ENCODE results near the gene ADAM12. TPM values are rescaled to one million over a fixed set of nuclear protein-coding genes. Genes with fewer than 3 reads are reported as not detected.

ADAM12 gene
- total RNA-seq, 3 donors from 2014 or later (not counting 1 experiment from before 2014, with no cell fraction given), result 1.6 to 1.9 (median 1.8) TPM

GRCh38 chr10:126036515-126036914, 351.8 kb downstream of the ADAM12 start:
- H3K36me3 ChIP-seq (ENCODE audit: control insufficient read depth, insufficient read depth, low read length), result no peaks in the 10 kb centered on the region
- H3K4me1 ChIP-seq (ENCODE audit: control insufficient read depth, insufficient read depth, low read length), result peaks cover 8% of the 10 kb centered on the region
- peaks cover 10% of the 10 kb centered on the region for H3K36me3 Mint-ChIP-seq
- TF ChIP-seq CTCF (IDR thresholded peaks at IDR 0.05), result no peak
- 15% methylated on average over 4 of the region's 5 CpGs for WGBS (ENCODE audit: insufficient coverage)
- DNase-seq (no peak), ATAC-seq (no peak)
- no peak overlapping the region for H3K27ac ChIP-seq (ENCODE audit: low read length)
- H3K27ac Mint-ChIP-seq, result peak overlapping the region; percentile 10 to 98
- H3K4me1 Mint-ChIP-seq, result peaks cover 8 to 16% of the 10 kb centered on the region in 2 donors
- intact Hi-C loops (cut with micrococcal nuclease), result no loop called here
- H3K27me3 Mint-ChIP-seq (ENCODE audit: low read depth in 2 of 2), result no peaks in the 10 kb centered on the region
- H3K9me3 Mint-ChIP-seq, result no peaks in the 10 kb centered on the region
- no peaks in the 10 kb centered on the region for H3K27me3 ChIP-seq (ENCODE audit: control insufficient read depth, insufficient read depth, low read length)
- H3K4me3 ChIP-seq (ENCODE audit: low read length), result no peak overlapping the region
- no peak overlapping the region for H3K4me3 Mint-ChIP-seq
- H3K9me3 ChIP-seq (ENCODE audit: control insufficient read depth, insufficient read depth, low read length), result peaks cover 3% of the 10 kb centered on the region

- intact Hi-C loops (cut with micrococcal nuclease), result no loop called here
- Mint-ChIP-seq H3K36me3 (peaks cover 10% of the 10 kb centered on the region), H3K4me3 (no peak overlapping the region), H3K9me3 (no peaks in the 10 kb centered on the region), H3K4me1 (peaks cover 0 to 7% of the 10 kb centered on the region in 2 donors), H3K27me3 (ENCODE audit: low read depth in 2 of 2) (no peaks in the 10 kb centered on the region), H3K27ac (no peak overlapping the region)
- DNase-seq, result no peak
- Histone ChIP-seq H3K9me3 (ENCODE audit: control insufficient read depth, insufficient read depth, low read length) (peaks cover 3% of the 10 kb centered on the region), H3K27me3 (ENCODE audit: control insufficient read depth, insufficient read depth, low read length) (no peaks in the 10 kb centered on the region), H3K4me3 (ENCODE audit: low read length) (no peak overlapping the region), H3K4me1 (ENCODE audit: control insufficient read depth, insufficient read depth, low read length) (no peaks in the 10 kb centered on the region), H3K27ac (ENCODE audit: low read length) (no peak overlapping the region), H3K36me3 (ENCODE audit: control insufficient read depth, insufficient read depth, low read length) (no peaks in the 10 kb centered on the region)
- no peak for TF ChIP-seq CTCF (IDR thresholded peaks at IDR 0.05)
- WGBS (ENCODE audit: insufficient coverage), result 100% methylated on average over 1 of the region's 2 CpGs
- no peak for ATAC-seq
Observed at GRCh38 chr10:126034586-126034985, 353.7 kb downstream of the ADAM12 start.

GRCh38 chr10:126029999-126030398, 358.3 kb downstream of the ADAM12 start:
- Mint-ChIP-seq H3K27ac (no peak overlapping the region), H3K4me3 (no peak overlapping the region), H3K27me3 (ENCODE audit: low read depth in 2 of 2) (peaks cover 3 to 16% of the 10 kb centered on the region in 2 donors), H3K4me1 (no peaks in the 10 kb centered on the region), H3K36me3 (peaks cover 24% of the 10 kb centered on the region), H3K9me3 (peaks cover 0 to 3% of the 10 kb centered on the region in 2 donors)
- no peaks in the 10 kb centered on the region for H3K27me3 ChIP-seq (ENCODE audit: control insufficient read depth, insufficient read depth, low read length)
- H3K9me3 ChIP-seq (ENCODE audit: control insufficient read depth, insufficient read depth, low read length), result peaks cover 3% of the 10 kb centered on the region
- intact Hi-C loops (cut with micrococcal nuclease), result no loop called here
- 90% methylated on average over 3 of the region's 3 CpGs for WGBS (ENCODE audit: insufficient coverage)
- H3K4me3 ChIP-seq (ENCODE audit: low read length), result no peak overlapping the region
- H3K4me1 ChIP-seq (ENCODE audit: control insufficient read depth, insufficient read depth, low read length), result no peaks in the 10 kb centered on the region
- TF ChIP-seq CTCF (IDR thresholded peaks at IDR 0.05), result no peak
- no peak for DNase-seq
- no peak for ATAC-seq
- no peaks in the 10 kb centered on the region for H3K36me3 ChIP-seq (ENCODE audit: control insufficient read depth, insufficient read depth, low read length)
- no peak overlapping the region for H3K27ac ChIP-seq (ENCODE audit: low read length)

GRCh38 chr10:126027692-126028091, 360.6 kb downstream of the ADAM12 start:
- Histone ChIP-seq H3K4me1 (ENCODE audit: control insufficient read depth, insufficient read depth, low read length) (no peaks in the 10 kb centered on the region), H3K9me3 (ENCODE audit: control insufficient read depth, insufficient read depth, low read length) (no peaks in the 10 kb centered on the region), H3K27me3 (ENCODE audit: control insufficient read depth, insufficient read depth, low read length) (no peaks in the 10 kb centered on the region), H3K27ac (ENCODE audit: low read length) (no peak overlapping the region), H3K36me3 (ENCODE audit: control insufficient read depth, insufficient read depth, low read length) (no peaks in the 10 kb centered on the region), H3K4me3 (ENCODE audit: low read length) (no peak overlapping the region)
- intact Hi-C loops (cut with micrococcal nuclease), result no loop called here
- peaks cover 7 to 17% of the 10 kb centered on the region in 2 donors for H3K27me3 Mint-ChIP-seq (ENCODE audit: low read depth in 2 of 2)
- ATAC-seq (no peak), DNase-seq (no peak)
- H3K36me3 Mint-ChIP-seq, result peaks cover 14% of the 10 kb centered on the region
- no peak for TF ChIP-seq CTCF (IDR thresholded peaks at IDR 0.05)
- 71% methylated on average over 1 of the region's 1 CpG for WGBS (ENCODE audit: insufficient coverage)
- H3K4me1 Mint-ChIP-seq, result no peaks in the 10 kb centered on the region
- H3K4me3 Mint-ChIP-seq, result no peak overlapping the region
- peaks cover 0 to 3% of the 10 kb centered on the region in 2 donors for H3K9me3 Mint-ChIP-seq
- H3K27ac Mint-ChIP-seq, result no peak overlapping the region
